K562 (cell line): ENCODE data around the gene SDR9C7. TPM values are rescaled to one million over a fixed set of nuclear protein-coding genes. Genes with fewer than 3 reads are reported as not detected.

Experiments used
- ATAC-seq: fragments of 200-7000 bp; cut with Tn5 transposase; 3 replicates; pipeline ENCODE4 v1.9.1; 2020; ENCODE audit warnings: moderate library complexity
- BruUV-seq: library from RNA; stranded (reverse); fragments of 400-500 nt; replicated peaks from 2 replicates; lab custom pipeline; 2021; lab: Mats Ljungman, UMichigan
- CTCF ChIA-PET: fragments of 300-600 bp; formaldehyde crosslinking; extraction: SDS; loops from one replicate; lab custom pipeline; 2021; ENCODE audit warnings: low intra/inter-chr PET ratio; lab: Yijun Ruan, JAX
- POLR2A ChIA-PET: fragments of 300-600, 350-650 bp; sonication (Branson Sonifier 250); formaldehyde crosslinking; extraction: SDS; loops from one replicate; lab custom pipeline; 2021; ENCODE audit warnings: antibody characterized with exemption, inconsistent platforms; lab: Yijun Ruan, JAX
- DNase-seq, 4 experiments: peaks; one replicate each; pipeline versions ENCODE4 v3.0.0 to v3.0.0-alpha.2; 2011 to 2018; ENCODE audit warnings: low spot score in 3 of 4, mixed read lengths in 3 of 4; ENCODE audit errors: extremely low read depth in 1 of 4
- FAIRE-seq: peaks from 2 replicates; lab custom pipeline; 2011; peaks lifted over from hg19 to GRCh38; lab: Jason Lieb, UNC
- H2AFZ ChIP-seq: 2 replicates; pipeline ENCODE4 v1.6.0; 2011; ENCODE audit warnings: low read depth, low read length, control low read depth, inconsistent platforms
- H3K27ac ChIP-seq: fragments of 200-600 bp; 3 replicates; pipeline ENCODE4 v1.8.0; 2011; ENCODE audit warnings: low read depth, mild to moderate bottlenecking, control low read depth, inconsistent platforms, low read length, moderate library complexity, mixed read lengths; ENCODE audit errors: extremely low read depth
- H3K27me3 ChIP-seq, 2 experiments: fragments of 300-600 bp in 1 of 2; 2 replicates in 1 of 2; 3 replicates in 1 of 2; pipeline versions ENCODE4 v1.6.0 to v1.8.0; 2011; ENCODE audit warnings: inconsistent platforms in 2 of 2, low read length in 2 of 2, mild to moderate bottlenecking in 1 of 2, mixed read lengths in 1 of 2, moderate library complexity in 1 of 2; ENCODE audit not compliant: control insufficient read depth in 2 of 2, insufficient read depth in 2 of 2
- H3K36me3 ChIP-seq: fragments of 300-600 bp; 3 replicates; pipeline ENCODE4 v1.8.0; 2011; ENCODE audit warnings: mild to moderate bottlenecking, low read length, inconsistent platforms; ENCODE audit not compliant: control insufficient read depth, insufficient read depth
- H3K4me1 ChIP-seq, 2 experiments: fragments of 200-600 bp in 1 of 2; replicated peaks in 1 of 2; 2 replicates in 1 of 2; 3 replicates in 1 of 2; pipeline versions ENCODE4 v1.5.1 to v1.8.0; 2011; ENCODE audit warnings: inconsistent platforms in 2 of 2, low read length in 2 of 2, mild to moderate bottlenecking in 1 of 2, mixed read lengths in 1 of 2, moderate library complexity in 1 of 2; ENCODE audit not compliant: control insufficient read depth in 2 of 2, insufficient read depth in 2 of 2
- H3K4me2 ChIP-seq: 2 replicates; pipeline ENCODE4 v1.6.1; 2011; ENCODE audit warnings: low read length, control low read depth, inconsistent platforms, mixed read lengths; ENCODE audit not compliant: insufficient read depth
- H3K4me3 ChIP-seq: fragments of 200-600 bp; sonication (generic), shearing (Covaris generic); 2 replicates; pipeline ENCODE4 v1.5.1; 2016; ENCODE audit warnings: control low read depth, inconsistent platforms
- H3K79me2 ChIP-seq: fragments of 200-600 bp; 3 replicates; pipeline ENCODE4 v1.8.0; 2011; ENCODE audit warnings: low read length, inconsistent platforms; ENCODE audit not compliant: control insufficient read depth, insufficient read depth
- H3K9ac ChIP-seq, 2 experiments: 2 replicates each; pipeline versions ENCODE4 v1.6.0 to v1.6.1; 2011; ENCODE audit warnings: low read depth in 2 of 2, low read length in 2 of 2, control low read depth in 1 of 2, inconsistent platforms in 1 of 2, mild to moderate bottlenecking in 1 of 2, mixed read lengths in 1 of 2; ENCODE audit not compliant: insufficient read depth in 1 of 2
- H3K9me1 ChIP-seq: one replicate; pipeline ENCODE4 v1.6.0; 2011; ENCODE audit warnings: inconsistent platforms, mild to moderate bottlenecking, low read length, moderate library complexity; ENCODE audit not compliant: control insufficient read depth, insufficient read depth
- H3K9me3 ChIP-seq: replicated peaks from 2 replicates; pipeline ENCODE4 v1.5.1; 2011; ENCODE audit warnings: low read depth, low read length, inconsistent platforms; ENCODE audit not compliant: control insufficient read depth, insufficient read depth
- H4K20me1 ChIP-seq: replicated peaks from 2 replicates; pipeline ENCODE4 v1.6.1; 2011; ENCODE audit warnings: low read length, inconsistent platforms, mixed read lengths; ENCODE audit not compliant: control insufficient read depth, insufficient read depth
- ARID2 ChIP-seq: fragments of 450-650 bp; IDR thresholded peaks from 2 replicates; pipeline ENCODE4 v1.6.1; 2017; ENCODE audit warnings: antibody characterized with exemption, mild to moderate bottlenecking
- GABPB1 ChIP-seq: sonication (generic); formaldehyde crosslinking; IDR thresholded peaks from 2 replicates; pipeline ENCODE4 v1.8.0; 2022; ENCODE audit warnings: mild to moderate bottlenecking, missing genetic modification reagents
- KDM1A ChIP-seq, 2 experiments: fragments of 450-650 bp; IDR thresholded peaks; 2 replicates each; pipeline ENCODE4 v1.6.1; 2016; ENCODE audit warnings: mild to moderate bottlenecking in 2 of 2
- RBM39 ChIP-seq: fragments of 200-400 bp; formaldehyde crosslinking; optimal IDR thresholded peaks from 2 replicates; pipeline ENCODE3; 2018; ENCODE audit warnings: low read depth, low read length
- ZC3H11A ChIP-seq: IDR thresholded peaks from 2 replicates; pipeline ENCODE4 v1.6.1; 2012; ENCODE audit warnings: low read depth, low read length, improper control_type of control experiment
- WGBS: fragments of 100-300 bp; shearing (Covaris generic); methylation state at CpG from one replicate; pipeline ENCODE4 v1.1.6; 2016; ENCODE audit warnings: low coverage, mixed read lengths; ENCODE audit not compliant: insufficient coverage; ENCODE audit errors: missing lambda C conversion rate; 5-methylcytosine and 5-hydroxymethylcytosine counted together
- in situ Hi-C: fragments of 300-500 bp; cut with MboI; formaldehyde crosslinking; loops from 4 replicates; pipeline ENCODE4 v1.15.0; 2018; ENCODE audit warnings: inconsistent platforms, mixed read lengths
- intact Hi-C: fragments of 100-400 bp; cut with micrococcal nuclease; formaldehyde crosslinking; loops from 2 replicates; pipeline ENCODE4 v1.14.2; 2022
- polyA plus RNA-seq, 8 experiments: library from polyadenylated mRNA; depleted of rRNA in 4 of 8; stranded (reverse) in 5 of 8; unstranded in 3 of 8; fragments of >200 nt; fragmentation: Nextera tagmentation in 2 of 8; fragmentation: Illumina TruSeq in 1 of 8; extraction: Ambion mirVana in 2 of 8; extraction: Trizol in 1 of 8; gene quantifications; 2 replicates each; pipeline versions ENCODE4 v1.2.1 to v1.2.3, GENCODE V29; 2011 to 2014; ENCODE audit warnings: inconsistent platforms in 1 of 8, missing spikeins in 1 of 8
- total RNA-seq, 7 experiments: library from RNA; depleted of rRNA in 6 of 7; stranded (reverse); fragments of >200 nt in 6 of 7; fragmentation: Illumina TruSeq in 2 of 7; extraction: Trizol in 2 of 7; gene quantifications; 2 replicates each; pipeline versions ENCODE4 v1.2.1 to v1.2.3, GENCODE V29; 2011 to 2021; ENCODE audit warnings: low replicate concordance in 1 of 7
- TF ChIP-seq, protein P1 (sequence below): fragments of 250-450 bp; sonication (Bioruptor Pico); IDR thresholded peaks from 2 replicates; pipeline ENCODE4 v1.4.0; 2020; ENCODE audit warnings: mild to moderate bottlenecking
- TF ChIP-seq, protein P2 (sequence below): sonication (generic); formaldehyde crosslinking; IDR thresholded peaks from 2 replicates; pipeline ENCODE4 v1.8.0; 2022; ENCODE audit warnings: mild to moderate bottlenecking, missing genetic modification reagents
- TF ChIP-seq, protein P3 (sequence below): fragments of 250-450 bp; sonication (Bioruptor Pico); IDR thresholded peaks from 2 replicates; pipeline ENCODE4 v1.8.0; 2021; ENCODE audit warnings: mild to moderate bottlenecking, moderate library complexity

SDR9C7 gene
- total and polyA plus RNA-seq, 9 of the 15 experiments (the other 6 are each of a cell fraction or from before 2014, with no cell fraction given), result 0.04 to 0.59 (median 0.06) TPM; not detected in 6

DNA sequence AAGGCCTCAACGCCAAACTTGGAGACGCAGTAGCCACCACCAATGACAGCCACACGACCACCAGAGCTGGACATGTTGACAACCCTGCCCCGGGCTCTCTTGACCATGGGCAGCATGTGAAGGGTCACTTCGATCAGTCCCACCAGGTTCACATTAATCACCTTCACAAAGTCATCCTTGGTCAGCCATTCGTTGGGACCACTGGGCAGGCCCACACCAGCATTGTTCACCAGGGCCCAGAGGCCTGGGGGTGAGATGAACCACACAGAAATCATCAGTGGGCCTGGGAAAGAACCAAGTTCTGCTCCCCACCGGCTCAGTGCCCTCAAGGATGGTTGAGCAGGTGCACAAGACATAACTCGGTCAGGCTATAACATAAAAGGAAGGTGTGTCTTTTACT is 4.0 kb downstream of the SDR9C7 start:
- no peak for ATAC-seq
- H3K27me3 ChIP-seq, result no peaks in the 10 kb centered on the region
- peak overlapping the region; percentile 37; the same call in 1 of the 3 replicates for H3K27ac ChIP-seq
- H3K9ac ChIP-seq, result 0 out of 4 replicates have a peak overlapping the region, but pooled peaks of 1 of the 2 experiments have one; percentile 21
- in situ Hi-C loops (no loop called here), intact Hi-C loops (loop anchor here (5.0 kb wide), 1 partner anchor 57 kb away; no protein-coding TSS in a partner anchor)
- TF ChIP-seq RBM39, result no peak
- TF ChIP-seq, protein P1, sequence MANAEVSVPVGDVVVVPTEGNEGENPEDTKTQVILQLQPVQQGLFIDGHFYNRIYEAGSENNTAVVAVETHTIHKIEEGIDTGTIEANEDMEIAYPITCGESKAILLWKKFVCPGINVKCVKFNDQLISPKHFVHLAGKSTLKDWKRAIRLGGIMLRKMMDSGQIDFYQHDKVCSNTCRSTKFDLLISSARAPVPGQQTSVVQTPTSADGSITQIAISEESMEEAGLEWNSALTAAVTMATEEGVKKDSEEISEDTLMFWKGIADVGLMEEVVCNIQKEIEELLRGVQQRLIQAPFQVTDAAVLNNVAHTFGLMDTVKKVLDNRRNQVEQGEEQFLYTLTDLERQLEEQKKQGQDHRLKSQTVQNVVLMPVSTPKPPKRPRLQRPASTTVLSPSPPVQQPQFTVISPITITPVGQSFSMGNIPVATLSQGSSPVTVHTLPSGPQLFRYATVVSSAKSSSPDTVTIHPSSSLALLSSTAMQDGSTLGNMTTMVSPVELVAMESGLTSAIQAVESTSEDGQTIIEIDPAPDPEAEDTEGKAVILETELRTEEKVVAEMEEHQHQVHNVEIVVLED (CRISPR knock-in tag), result no peak
- no peak for TF ChIP-seq ARID2
- DNase-seq, result no peak
- POLR2A ChIA-PET, result no interaction called here
- FAIRE-seq, result no peak
- peak overlapping the region; percentile 78 for H2AFZ ChIP-seq
- H3K4me2 ChIP-seq, result no peak overlapping the region
- H4K20me1 ChIP-seq, result no peaks in the 10 kb centered on the region
- H3K9me1 ChIP-seq, result no peaks in the 10 kb centered on the region
- WGBS, result 77% methylated on average over 7 of the region's 8 CpGs
- CTCF ChIA-PET, result no interaction called here
- no TSS peak for BruUV-seq
- no peaks in the 10 kb centered on the region for H3K36me3 ChIP-seq
- no peaks in the 10 kb centered on the region for H3K9me3 ChIP-seq
- H3K4me3 ChIP-seq, result no peak overlapping the region
- H3K79me2 ChIP-seq, result no peaks in the 10 kb centered on the region
- peaks cover 34 to 46% of the 10 kb centered on the region in 2 experiments for H3K4me1 ChIP-seq

DNA sequence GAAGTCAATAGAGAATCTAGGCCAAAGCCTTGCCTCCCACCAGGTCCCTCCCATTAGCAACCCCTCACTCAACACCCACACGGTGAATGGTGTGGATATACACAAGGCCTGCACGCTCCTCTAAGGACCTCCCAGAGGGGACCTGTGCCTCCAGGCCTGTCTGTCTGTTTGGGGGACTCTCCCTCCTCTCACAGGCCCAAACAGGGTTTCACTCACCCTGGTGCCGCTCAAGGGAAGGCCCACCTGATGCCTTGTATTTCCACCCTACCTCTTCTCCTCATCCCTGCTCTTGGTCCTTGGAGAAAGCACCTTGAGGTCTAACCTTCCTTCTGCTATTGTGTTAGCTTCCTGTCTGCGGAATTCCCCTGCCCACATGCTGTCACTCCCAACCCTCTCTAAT is 4.4 kb downstream of the SDR9C7 start:
- H3K9me3 ChIP-seq, result no peaks in the 10 kb centered on the region
- no peaks in the 10 kb centered on the region for H3K79me2 ChIP-seq
- no peaks in the 10 kb centered on the region for H3K9me1 ChIP-seq
- intact Hi-C loops (loop anchor here (5.0 kb wide), 1 partner anchor 58 kb away; no protein-coding TSS in a partner anchor), in situ Hi-C loops (no loop called here)
- H3K9ac ChIP-seq, result no peak overlapping the region
- H3K36me3 ChIP-seq, result no peaks in the 10 kb centered on the region
- no peak overlapping the region for H3K4me2 ChIP-seq
- CTCF ChIA-PET, result no interaction called here
- H2AFZ ChIP-seq, result peak overlapping the region; percentile 78
- BruUV-seq, result no TSS peak
- H3K4me3 ChIP-seq, result no peak overlapping the region
- no peaks in the 10 kb centered on the region for H3K27me3 ChIP-seq
- FAIRE-seq, result no peak
- H3K4me1 ChIP-seq, result peaks cover 34 to 46% of the 10 kb centered on the region in 2 experiments
- POLR2A ChIA-PET, result interaction anchor here (0.5 to 1.6 kb wide), 2 partner anchors 13 to 242 kb away, joined by 3 to 4 read pairs; partner anchors contain the start of gene PTGES3
- ATAC-seq, result no peak
- WGBS, result 90% methylated on average over 4 of the region's 4 CpGs
- H4K20me1 ChIP-seq, result no peaks in the 10 kb centered on the region
- H3K27ac ChIP-seq, result no peak overlapping the region
- DNase-seq, result no peak
- TF ChIP-seq GABPB1 (CRISPR knock-in tag) (no peak), KDM1A (IDR thresholded peaks at IDR 0.05) (no peak), ZC3H11A (no peak)
- TF ChIP-seq, protein P2, sequence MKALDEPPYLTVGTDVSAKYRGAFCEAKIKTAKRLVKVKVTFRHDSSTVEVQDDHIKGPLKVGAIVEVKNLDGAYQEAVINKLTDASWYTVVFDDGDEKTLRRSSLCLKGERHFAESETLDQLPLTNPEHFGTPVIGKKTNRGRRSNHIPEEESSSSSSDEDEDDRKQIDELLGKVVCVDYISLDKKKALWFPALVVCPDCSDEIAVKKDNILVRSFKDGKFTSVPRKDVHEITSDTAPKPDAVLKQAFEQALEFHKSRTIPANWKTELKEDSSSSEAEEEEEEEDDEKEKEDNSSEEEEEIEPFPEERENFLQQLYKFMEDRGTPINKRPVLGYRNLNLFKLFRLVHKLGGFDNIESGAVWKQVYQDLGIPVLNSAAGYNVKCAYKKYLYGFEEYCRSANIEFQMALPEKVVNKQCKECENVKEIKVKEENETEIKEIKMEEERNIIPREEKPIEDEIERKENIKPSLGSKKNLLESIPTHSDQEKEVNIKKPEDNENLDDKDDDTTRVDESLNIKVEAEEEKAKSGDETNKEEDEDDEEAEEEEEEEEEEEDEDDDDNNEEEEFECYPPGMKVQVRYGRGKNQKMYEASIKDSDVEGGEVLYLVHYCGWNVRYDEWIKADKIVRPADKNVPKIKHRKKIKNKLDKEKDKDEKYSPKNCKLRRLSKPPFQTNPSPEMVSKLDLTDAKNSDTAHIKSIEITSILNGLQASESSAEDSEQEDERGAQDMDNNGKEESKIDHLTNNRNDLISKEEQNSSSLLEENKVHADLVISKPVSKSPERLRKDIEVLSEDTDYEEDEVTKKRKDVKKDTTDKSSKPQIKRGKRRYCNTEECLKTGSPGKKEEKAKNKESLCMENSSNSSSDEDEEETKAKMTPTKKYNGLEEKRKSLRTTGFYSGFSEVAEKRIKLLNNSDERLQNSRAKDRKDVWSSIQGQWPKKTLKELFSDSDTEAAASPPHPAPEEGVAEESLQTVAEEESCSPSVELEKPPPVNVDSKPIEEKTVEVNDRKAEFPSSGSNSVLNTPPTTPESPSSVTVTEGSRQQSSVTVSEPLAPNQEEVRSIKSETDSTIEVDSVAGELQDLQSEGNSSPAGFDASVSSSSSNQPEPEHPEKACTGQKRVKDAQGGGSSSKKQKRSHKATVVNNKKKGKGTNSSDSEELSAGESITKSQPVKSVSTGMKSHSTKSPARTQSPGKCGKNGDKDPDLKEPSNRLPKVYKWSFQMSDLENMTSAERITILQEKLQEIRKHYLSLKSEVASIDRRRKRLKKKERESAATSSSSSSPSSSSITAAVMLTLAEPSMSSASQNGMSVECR (CRISPR knock-in tag), result no peak
- TF ChIP-seq, protein P3, sequence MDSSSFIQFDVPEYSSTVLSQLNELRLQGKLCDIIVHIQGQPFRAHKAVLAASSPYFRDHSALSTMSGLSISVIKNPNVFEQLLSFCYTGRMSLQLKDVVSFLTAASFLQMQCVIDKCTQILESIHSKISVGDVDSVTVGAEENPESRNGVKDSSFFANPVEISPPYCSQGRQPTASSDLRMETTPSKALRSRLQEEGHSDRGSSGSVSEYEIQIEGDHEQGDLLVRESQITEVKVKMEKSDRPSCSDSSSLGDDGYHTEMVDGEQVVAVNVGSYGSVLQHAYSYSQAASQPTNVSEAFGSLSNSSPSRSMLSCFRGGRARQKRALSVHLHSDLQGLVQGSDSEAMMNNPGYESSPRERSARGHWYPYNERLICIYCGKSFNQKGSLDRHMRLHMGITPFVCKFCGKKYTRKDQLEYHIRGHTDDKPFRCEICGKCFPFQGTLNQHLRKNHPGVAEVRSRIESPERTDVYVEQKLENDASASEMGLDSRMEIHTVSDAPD, result no peak
